ENCODE data around the gene KDM5A.

DNA sequence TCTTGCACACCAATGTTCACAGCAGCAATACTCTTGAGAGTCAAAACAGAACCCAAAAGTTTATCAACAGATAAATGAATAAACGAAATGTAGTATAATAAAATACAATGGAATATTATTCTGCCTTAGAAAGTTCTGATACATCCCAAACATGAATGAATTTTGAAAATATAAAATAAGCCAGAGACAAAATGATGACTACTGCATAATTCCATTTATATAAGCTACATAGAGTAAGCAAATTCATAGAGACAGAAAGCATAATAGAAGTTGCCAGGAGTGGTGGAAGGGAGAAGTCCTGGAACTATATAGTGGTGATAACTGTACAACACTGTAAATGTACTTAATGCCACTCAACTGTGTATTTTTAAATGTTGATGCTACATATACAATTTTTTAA, 21.1 kb downstream of the KDM5A start:
- TF ChIP-seq POLR2AphosphoS5 (IDR thresholded peaks at IDR 0.05; ENCODE audit: low read length) (no peak), RFX5 (IDR thresholded peaks at IDR 0.05; ENCODE audit: low read depth, low read length) (no peak)
